ENCODE measurements around the gene RUNX2. TPM values are rescaled to one million over a fixed set of nuclear protein-coding genes. Genes with fewer than 3 reads are reported as not detected.

The RUNX2 gene
- total and polyA plus RNA-seq, 10 of the 15 experiments (the other 5 are each of a cell fraction or from before 2014, with no cell fraction given): 0.01 to 0.77 (median 0.15) TPM; not detected in 3

DNA sequence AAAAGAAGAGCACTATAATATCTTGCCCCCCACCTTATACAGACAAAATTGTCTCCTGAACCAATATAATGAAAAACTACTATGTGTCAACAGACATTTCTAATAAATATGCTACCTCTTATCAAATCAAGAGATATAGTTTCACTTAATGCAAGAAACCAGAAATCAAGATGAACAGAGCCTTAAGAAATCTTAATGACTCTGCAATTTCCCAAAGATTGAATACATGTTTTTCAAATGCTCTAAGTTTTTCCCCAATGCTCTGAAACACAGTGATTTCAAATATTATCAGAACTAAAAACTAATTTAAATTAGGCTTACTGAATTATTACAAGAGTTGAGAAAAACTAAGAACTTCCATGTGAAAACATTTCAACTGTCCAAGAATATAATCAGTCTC is 36.3 kb downstream of the RUNX2 start:
- ChIA-PET CTCF (interaction anchor here (0.9 kb wide), 1 partner anchor 26 kb away, joined by 3 read pairs; no protein-coding TSS in a partner anchor), SMC1A (ENCODE audit: uncharacterized antibody, unreplicated experiment) (no interaction called here), POLR2A (interaction anchor here (0.5 kb wide), 1 partner anchor 657 kb away, joined by 3 read pairs; no protein-coding TSS in a partner anchor), RAD21 (ENCODE audit: unreplicated experiment) (no interaction called here)
- no peaks in the 10 kb centered on the region for H3K79me2 ChIP-seq (ENCODE audit: control insufficient read depth, insufficient read depth, low read length)
- no peak overlapping the region for H3K4me2 ChIP-seq (ENCODE audit: control insufficient read depth, insufficient read depth)
- ATAC-seq: no peak
- no peaks in the 10 kb centered on the region for H3K4me1 ChIP-seq (ENCODE audit: control insufficient read depth, insufficient read depth, low read length)
- no peak for DNase-seq (ENCODE audit: low read depth, low spot score)
- no peak overlapping the region for H3K9ac ChIP-seq (ENCODE audit: control insufficient read depth, insufficient read depth, low read length)
- in situ Hi-C loops (cut with MboI) (no loop called here), intact Hi-C loops (cut with micrococcal nuclease; ENCODE audit: unreplicated experiment) (no loop called here)
- no peaks in the 10 kb centered on the region for H3K27me3 ChIP-seq (replicated peaks in 1 of 2; ENCODE audit: control insufficient read depth in 2 of 2, insufficient read depth in 2 of 2, low read length in 1 of 2)
- H3K27ac ChIP-seq (ENCODE audit: control insufficient read depth, insufficient read depth): no peak overlapping the region
- H4K20me1 ChIP-seq (ENCODE audit: control insufficient read depth, insufficient read depth): no peaks in the 10 kb centered on the region
- no TSS peak for BruUV-seq (replicated peaks)
- no peaks in the 10 kb centered on the region for H3K36me3 ChIP-seq (ENCODE audit: control insufficient read depth in 2 of 2, insufficient read depth in 2 of 2, low read length in 1 of 2)
- no peak for TF ChIP-seq SREBF2 (IDR thresholded peaks at IDR 0.05; ENCODE audit: low read length)
- no peak for TF ChIP-seq FOXK2 (IDR thresholded peaks at IDR 0.05)
- H3K4me3 ChIP-seq: no peak overlapping the region
- FAIRE-seq: no peak
- H3K9me3 ChIP-seq (replicated peaks; ENCODE audit: control insufficient read depth, insufficient read depth, low read length): no peaks in the 10 kb centered on the region
- no peak overlapping the region for H2AFZ ChIP-seq (ENCODE audit: control insufficient read depth, low read depth, low read length)

- Histone ChIP-seq H4K20me1 (ENCODE audit: control insufficient read depth, insufficient read depth) (no peaks in the 10 kb centered on the region), H3K4me3 (no peak overlapping the region), H3K79me2 (ENCODE audit: control insufficient read depth, insufficient read depth, low read length) (no peaks in the 10 kb centered on the region), H2AFZ (ENCODE audit: control insufficient read depth, low read depth, low read length) (no peak overlapping the region), H3K27ac (ENCODE audit: control insufficient read depth, insufficient read depth) (no peak overlapping the region), H3K9me3 (replicated peaks; ENCODE audit: control insufficient read depth, insufficient read depth, low read length) (no peaks in the 10 kb centered on the region), H3K27me3 (replicated peaks in 1 of 2; ENCODE audit: control insufficient read depth in 2 of 2, insufficient read depth in 2 of 2, low read length in 1 of 2) (no peaks in the 10 kb centered on the region), H3K4me2 (ENCODE audit: control insufficient read depth, insufficient read depth) (no peak overlapping the region), H3K36me3 (ENCODE audit: control insufficient read depth in 2 of 2, insufficient read depth in 2 of 2, low read length in 1 of 2) (no peaks in the 10 kb centered on the region), H3K9ac (ENCODE audit: control insufficient read depth, insufficient read depth, low read length) (no peak overlapping the region), H3K4me1 (ENCODE audit: control insufficient read depth, insufficient read depth, low read length) (no peaks in the 10 kb centered on the region)
- ATAC-seq: no peak
- no TSS peak for BruUV-seq (replicated peaks)
- ChIA-PET SMC1A (ENCODE audit: uncharacterized antibody, unreplicated experiment) (no interaction called here), CTCF (interaction anchor here (0.9 kb wide), 1 partner anchor 27 kb away, joined by 3 read pairs; no protein-coding TSS in a partner anchor), POLR2A (no interaction called here), RAD21 (ENCODE audit: unreplicated experiment) (no interaction called here)
- WGBS (ENCODE audit: insufficient coverage, insufficient replicate concordance, low lambda C conversion rate, missing lambda C conversion rate): 86% methylated on average over 1 of the region's 1 CpG
- intact Hi-C loops (cut with micrococcal nuclease; ENCODE audit: unreplicated experiment): no loop called here
- in situ Hi-C loops (cut with MboI): no loop called here
- no peak for FAIRE-seq
- DNase-seq (ENCODE audit: low read depth, low spot score): no peak
- TF ChIP-seq EZH2 (IDR thresholded peaks at IDR 0.05; ENCODE audit: borderline replicate concordance, control insufficient read depth, low read depth, low read length) (no peak), BHLHE40 (IDR thresholded peaks at IDR 0.05; ENCODE audit: borderline replicate concordance in 1 of 2, low read depth in 2 of 2, low read length in 1 of 2) (no peak), ZBED1 (IDR thresholded peaks at IDR 0.05; ENCODE audit: borderline replicate concordance) (no peak), SMARCA5 (IDR thresholded peaks at IDR 0.05) (no peak), ZNF217 (IDR thresholded peaks at IDR 0.05) (no peak)
- TF ChIP-seq, protein P1, sequence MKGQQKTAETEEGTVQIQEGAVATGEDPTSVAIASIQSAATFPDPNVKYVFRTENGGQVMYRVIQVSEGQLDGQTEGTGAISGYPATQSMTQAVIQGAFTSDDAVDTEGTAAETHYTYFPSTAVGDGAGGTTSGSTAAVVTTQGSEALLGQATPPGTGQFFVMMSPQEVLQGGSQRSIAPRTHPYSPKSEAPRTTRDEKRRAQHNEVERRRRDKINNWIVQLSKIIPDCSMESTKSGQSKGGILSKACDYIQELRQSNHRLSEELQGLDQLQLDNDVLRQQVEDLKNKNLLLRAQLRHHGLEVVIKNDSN (IDR thresholded peaks at IDR 0.05; ENCODE audit: borderline replicate concordance, extremely low read length, insufficient read depth, low read depth, low read length): no peak
- TF ChIP-seq, protein P2, sequence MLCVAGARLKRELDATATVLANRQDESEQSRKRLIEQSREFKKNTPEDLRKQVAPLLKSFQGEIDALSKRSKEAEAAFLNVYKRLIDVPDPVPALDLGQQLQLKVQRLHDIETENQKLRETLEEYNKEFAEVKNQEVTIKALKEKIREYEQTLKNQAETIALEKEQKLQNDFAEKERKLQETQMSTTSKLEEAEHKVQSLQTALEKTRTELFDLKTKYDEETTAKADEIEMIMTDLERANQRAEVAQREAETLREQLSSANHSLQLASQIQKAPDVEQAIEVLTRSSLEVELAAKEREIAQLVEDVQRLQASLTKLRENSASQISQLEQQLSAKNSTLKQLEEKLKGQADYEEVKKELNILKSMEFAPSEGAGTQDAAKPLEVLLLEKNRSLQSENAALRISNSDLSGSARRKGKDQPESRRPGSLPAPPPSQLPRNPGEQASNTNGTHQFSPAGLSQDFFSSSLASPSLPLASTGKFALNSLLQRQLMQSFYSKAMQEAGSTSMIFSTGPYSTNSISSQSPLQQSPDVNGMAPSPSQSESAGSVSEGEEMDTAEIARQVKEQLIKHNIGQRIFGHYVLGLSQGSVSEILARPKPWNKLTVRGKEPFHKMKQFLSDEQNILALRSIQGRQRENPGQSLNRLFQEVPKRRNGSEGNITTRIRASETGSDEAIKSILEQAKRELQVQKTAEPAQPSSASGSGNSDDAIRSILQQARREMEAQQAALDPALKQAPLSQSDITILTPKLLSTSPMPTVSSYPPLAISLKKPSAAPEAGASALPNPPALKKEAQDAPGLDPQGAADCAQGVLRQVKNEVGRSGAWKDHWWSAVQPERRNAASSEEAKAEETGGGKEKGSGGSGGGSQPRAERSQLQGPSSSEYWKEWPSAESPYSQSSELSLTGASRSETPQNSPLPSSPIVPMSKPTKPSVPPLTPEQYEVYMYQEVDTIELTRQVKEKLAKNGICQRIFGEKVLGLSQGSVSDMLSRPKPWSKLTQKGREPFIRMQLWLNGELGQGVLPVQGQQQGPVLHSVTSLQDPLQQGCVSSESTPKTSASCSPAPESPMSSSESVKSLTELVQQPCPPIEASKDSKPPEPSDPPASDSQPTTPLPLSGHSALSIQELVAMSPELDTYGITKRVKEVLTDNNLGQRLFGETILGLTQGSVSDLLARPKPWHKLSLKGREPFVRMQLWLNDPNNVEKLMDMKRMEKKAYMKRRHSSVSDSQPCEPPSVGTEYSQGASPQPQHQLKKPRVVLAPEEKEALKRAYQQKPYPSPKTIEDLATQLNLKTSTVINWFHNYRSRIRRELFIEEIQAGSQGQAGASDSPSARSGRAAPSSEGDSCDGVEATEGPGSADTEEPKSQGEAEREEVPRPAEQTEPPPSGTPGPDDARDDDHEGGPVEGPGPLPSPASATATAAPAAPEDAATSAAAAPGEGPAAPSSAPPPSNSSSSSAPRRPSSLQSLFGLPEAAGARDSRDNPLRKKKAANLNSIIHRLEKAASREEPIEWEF (IDR thresholded peaks at IDR 0.05; ENCODE audit: insufficient replicate concordance, low read depth, low read length): no peak
- TF ChIP-seq, protein P3, sequence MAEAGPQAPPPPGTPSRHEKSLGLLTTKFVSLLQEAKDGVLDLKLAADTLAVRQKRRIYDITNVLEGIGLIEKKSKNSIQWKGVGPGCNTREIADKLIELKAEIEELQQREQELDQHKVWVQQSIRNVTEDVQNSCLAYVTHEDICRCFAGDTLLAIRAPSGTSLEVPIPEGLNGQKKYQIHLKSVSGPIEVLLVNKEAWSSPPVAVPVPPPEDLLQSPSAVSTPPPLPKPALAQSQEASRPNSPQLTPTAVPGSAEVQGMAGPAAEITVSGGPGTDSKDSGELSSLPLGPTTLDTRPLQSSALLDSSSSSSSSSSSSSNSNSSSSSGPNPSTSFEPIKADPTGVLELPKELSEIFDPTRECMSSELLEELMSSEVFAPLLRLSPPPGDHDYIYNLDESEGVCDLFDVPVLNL (IDR thresholded peaks at IDR 0.05; ENCODE audit: low read depth, low read length): no peak
These were observed 36.9 kb downstream of the RUNX2 start for GRCh38 chr6:45365036-45365435.
